Measurements from ENCODE around the gene NELFB.

GRCh38 chr9:137217276-137218211 lies 37.6 kb upstream of the NELFB start:
- TF ChIP-seq EP300 (conservative IDR thresholded peaks at IDR 0.05; ENCODE audit: poor library complexity, severe bottlenecking): no peak
- TF ChIP-seq, protein P1, sequence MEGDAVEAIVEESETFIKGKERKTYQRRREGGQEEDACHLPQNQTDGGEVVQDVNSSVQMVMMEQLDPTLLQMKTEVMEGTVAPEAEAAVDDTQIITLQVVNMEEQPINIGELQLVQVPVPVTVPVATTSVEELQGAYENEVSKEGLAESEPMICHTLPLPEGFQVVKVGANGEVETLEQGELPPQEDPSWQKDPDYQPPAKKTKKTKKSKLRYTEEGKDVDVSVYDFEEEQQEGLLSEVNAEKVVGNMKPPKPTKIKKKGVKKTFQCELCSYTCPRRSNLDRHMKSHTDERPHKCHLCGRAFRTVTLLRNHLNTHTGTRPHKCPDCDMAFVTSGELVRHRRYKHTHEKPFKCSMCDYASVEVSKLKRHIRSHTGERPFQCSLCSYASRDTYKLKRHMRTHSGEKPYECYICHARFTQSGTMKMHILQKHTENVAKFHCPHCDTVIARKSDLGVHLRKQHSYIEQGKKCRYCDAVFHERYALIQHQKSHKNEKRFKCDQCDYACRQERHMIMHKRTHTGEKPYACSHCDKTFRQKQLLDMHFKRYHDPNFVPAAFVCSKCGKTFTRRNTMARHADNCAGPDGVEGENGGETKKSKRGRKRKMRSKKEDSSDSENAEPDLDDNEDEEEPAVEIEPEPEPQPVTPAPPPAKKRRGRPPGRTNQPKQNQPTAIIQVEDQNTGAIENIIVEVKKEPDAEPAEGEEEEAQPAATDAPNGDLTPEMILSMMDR (IDR thresholded peaks at IDR 0.05; ENCODE audit: poor library complexity, severe bottlenecking): no peak
- TF ChIP-seq, protein P2, sequence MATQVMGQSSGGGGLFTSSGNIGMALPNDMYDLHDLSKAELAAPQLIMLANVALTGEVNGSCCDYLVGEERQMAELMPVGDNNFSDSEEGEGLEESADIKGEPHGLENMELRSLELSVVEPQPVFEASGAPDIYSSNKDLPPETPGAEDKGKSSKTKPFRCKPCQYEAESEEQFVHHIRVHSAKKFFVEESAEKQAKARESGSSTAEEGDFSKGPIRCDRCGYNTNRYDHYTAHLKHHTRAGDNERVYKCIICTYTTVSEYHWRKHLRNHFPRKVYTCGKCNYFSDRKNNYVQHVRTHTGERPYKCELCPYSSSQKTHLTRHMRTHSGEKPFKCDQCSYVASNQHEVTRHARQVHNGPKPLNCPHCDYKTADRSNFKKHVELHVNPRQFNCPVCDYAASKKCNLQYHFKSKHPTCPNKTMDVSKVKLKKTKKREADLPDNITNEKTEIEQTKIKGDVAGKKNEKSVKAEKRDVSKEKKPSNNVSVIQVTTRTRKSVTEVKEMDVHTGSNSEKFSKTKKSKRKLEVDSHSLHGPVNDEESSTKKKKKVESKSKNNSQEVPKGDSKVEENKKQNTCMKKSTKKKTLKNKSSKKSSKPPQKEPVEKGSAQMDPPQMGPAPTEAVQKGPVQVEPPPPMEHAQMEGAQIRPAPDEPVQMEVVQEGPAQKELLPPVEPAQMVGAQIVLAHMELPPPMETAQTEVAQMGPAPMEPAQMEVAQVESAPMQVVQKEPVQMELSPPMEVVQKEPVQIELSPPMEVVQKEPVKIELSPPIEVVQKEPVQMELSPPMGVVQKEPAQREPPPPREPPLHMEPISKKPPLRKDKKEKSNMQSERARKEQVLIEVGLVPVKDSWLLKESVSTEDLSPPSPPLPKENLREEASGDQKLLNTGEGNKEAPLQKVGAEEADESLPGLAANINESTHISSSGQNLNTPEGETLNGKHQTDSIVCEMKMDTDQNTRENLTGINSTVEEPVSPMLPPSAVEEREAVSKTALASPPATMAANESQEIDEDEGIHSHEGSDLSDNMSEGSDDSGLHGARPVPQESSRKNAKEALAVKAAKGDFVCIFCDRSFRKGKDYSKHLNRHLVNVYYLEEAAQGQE (IDR thresholded peaks at IDR 0.05; ENCODE audit: borderline replicate concordance): no peak
- TF ChIP-seq EZH2 (IDR thresholded peaks at IDR 0.05; ENCODE audit: borderline replicate concordance, insufficient read depth, low read length, poor library complexity, severe bottlenecking): no peak
- TF ChIP-seq POLR2AphosphoS5 (IDR thresholded peaks at IDR 0.05): no peak
- no peak for TF ChIP-seq TAF1 (IDR thresholded peaks at IDR 0.05; ENCODE audit: low read depth)
